ENCODE results near the gene WDR5.

Gene WDR5

DNA sequence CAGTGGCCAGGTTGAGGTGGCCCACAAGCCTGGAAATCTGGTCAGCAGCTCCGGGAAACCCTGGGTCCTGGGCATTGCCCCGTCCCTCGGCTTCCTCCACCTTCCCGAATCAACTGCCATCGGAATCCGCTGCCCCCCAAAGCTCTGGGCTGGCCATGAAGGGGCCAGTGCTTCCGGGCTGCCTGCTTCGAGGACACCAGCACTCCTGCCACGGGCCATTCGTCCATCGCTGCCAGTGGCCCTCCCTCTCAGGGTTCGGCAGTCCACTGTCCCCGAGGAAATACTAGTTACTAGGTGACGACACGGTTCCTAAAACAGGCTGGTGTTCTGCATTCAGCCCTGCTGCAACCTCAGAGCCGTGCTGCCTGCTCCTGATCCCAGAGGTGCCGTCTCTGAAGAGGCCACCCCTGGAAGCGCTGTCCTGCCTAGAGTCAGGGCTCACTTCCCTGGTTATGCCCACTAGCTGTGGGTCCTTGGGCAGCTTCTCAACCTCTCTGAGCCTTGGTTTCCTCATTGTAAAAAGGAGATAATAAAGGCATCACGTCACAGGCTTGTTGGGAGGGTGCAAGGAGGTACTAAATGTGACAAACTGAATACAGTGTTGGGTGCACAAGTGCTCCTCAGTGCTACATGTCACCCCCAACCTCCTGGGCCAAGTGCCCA, 3.5 kb upstream of the WDR5 start:
- no peak for DNase-seq

DNA sequence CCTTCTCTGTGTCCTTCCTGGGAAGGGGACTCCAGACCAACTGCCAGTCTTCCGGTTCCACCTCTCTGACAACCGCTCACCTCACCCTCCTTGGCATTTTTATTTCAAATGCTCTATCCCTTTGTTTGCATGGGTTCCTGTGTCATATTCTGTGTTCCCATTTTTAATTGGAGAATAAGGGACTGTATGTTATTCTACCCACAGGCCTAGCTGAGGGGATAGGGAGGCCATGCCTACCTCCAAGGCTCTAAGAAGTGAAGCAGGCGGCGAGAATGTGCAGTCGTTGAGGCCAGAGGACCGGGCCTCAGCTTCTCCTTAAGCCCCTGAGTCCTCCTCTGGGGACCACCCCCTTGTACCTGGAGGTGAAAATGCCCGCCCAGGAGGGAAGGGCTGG, 936 bp upstream of the WDR5 start:
- DNase-seq: peak; percentile 56

DNA sequence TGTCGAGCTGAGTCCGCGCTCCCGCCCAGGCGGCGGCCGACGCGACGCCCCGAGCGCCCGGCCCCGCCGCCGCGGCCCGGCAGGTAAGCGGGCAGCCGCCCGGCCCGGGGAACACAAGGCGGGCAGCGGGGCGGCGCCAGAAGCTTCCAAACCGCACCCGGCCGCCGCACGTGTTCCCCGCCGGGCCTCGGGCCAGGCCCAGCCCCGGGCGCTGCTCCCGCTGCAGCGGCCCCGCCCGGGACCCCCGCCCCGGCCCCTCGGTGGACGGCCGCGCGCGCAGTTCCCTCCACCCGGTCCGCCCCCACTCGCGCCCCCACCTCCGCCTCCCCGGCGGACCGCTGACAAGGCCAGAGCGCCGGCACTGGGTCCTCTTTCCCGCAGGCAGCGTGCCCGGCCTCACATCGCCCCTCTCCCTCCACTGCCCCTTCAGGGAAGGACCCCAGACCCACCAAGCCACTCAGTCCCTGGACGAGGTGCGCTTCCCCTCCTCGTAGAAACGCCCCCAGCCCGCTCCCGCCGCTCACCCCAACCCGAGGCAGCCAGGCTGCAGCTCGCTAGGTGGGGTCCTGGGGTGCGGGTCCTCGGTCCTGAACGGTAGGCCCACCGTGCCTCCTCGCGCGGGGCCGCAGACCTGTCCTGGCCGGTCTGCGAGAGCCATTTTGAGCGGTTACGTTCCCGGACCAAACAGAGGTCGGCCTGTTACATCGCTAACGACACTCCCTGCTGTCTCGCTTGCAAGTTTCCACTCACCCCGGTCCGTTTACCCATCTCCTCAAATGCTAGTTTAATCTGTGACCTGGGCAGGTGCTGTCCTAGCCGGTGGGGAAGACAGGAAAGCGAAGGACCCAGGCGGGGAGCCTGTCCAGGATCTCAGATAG, 475 bp downstream of the WDR5 start:
- no peak for DNase-seq

DNA sequence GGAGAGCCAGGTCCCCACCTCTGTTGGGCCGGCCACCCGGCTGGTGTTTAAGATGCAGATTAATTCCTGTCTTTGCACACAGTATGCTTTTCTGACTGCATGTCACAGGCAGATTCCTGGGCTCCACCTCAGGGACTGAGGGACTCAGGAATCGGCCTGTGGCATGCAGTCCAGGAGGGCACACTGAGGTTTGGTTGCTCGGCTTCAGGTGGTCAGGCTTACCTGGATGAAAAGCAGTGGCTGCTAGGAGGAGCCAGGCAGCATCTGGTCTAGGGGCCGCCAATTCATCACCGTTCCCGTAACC, 1.1 kb downstream of the WDR5 start:
- no peak for DNase-seq

DNA sequence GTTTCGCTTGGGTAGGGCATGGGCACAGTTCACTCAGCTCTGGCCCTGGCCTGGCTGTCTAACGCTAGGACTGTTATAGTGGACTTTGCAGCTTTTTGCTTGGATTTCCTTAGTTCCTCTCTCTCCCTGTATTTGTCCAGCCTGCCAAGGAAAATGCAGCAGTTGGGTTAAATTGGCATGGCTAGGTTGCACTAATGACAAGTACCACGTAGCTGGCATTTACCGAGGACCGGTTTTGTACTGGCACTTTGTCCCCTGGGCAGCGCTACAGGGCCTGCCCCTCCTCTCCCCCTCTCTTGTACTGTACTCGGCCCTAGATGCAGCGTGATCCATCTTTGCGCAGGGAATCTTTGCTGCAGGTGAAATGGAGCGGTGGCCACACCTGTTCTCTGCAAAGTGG, 2.4 kb downstream of the WDR5 start:
- DNase-seq: no peak

DNA sequence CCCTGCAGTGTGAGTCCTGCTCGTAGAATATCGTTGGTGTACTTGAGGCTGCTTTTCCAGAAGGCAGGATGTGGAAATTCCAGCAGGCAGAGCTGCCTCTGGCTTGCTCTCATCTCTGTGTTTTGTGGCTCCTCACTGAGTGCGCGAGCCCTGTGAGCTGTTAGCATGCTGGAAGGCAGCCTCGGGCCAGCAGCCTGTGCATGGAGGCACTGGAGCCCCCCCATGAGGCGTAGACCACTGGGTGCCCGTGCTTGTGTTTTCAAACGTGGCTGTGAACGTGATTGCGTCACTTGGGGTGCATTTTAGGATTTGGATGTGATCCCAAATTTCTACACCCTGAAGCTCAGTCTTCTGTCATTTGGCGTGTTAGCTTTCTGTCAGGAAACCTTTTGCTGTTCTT, 3.2 kb downstream of the WDR5 start:
- DNase-seq: no peak

DNA sequence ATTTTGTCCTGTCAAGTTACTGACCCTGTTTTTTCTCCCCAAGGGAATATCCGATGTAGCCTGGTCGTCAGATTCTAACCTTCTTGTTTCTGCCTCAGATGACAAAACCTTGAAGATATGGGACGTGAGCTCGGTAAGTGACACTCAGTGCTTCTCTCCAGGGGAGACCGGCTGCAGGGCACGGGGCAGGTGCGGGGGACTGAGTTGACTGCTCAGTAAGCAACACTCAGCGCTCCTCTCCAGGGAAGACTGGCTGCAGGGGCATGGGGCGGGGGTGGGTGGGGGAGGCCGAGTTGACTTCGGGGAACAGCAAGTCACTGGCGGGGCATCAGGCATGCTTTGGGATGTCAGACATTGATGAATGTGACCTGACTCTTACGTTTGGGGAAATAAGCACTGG, 6.0 kb downstream of the WDR5 start:
- DNase-seq: no peak

DNA sequence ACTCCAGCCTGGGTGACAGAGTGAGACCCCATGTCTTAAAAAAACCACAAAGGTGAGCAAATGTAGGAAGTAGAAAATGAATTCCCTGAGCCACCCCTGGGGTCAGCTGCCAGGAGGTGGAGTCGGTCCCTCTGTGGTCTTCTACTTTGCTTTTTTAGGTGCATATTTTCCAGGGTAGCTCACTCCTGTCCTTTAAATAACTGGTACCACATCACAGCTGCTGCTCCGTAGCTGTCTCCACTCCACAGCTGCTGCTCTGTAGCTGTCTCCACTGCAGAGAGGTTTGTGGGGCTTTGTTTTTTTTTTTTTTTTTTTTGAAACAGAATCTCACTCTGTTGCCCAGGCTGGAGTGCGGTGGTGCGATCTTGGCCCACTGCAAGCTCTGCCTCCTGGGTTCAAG, 8.9 kb downstream of the WDR5 start:
- DNase-seq: no peak

DNA sequence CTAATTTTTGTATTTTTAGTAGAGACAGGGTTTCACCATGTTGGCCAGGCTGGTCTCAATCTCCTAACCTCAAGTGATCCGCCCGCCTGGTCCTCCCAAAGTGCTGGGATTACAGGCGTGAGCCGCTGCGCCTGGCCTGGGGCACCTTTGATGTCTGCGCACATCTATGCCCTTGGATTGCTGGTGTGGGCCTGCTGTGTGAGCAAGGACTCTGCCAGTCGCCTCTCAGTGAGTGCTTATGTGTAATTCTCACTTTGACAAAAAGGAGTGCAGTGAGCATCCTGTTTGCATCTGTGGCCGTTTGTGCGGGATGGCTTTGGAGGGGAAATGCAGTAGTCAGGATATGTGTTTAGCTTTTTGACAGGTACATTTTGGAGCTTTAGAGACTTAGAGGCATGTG, 9.4 kb downstream of the WDR5 start:
- no peak for DNase-seq

DNA sequence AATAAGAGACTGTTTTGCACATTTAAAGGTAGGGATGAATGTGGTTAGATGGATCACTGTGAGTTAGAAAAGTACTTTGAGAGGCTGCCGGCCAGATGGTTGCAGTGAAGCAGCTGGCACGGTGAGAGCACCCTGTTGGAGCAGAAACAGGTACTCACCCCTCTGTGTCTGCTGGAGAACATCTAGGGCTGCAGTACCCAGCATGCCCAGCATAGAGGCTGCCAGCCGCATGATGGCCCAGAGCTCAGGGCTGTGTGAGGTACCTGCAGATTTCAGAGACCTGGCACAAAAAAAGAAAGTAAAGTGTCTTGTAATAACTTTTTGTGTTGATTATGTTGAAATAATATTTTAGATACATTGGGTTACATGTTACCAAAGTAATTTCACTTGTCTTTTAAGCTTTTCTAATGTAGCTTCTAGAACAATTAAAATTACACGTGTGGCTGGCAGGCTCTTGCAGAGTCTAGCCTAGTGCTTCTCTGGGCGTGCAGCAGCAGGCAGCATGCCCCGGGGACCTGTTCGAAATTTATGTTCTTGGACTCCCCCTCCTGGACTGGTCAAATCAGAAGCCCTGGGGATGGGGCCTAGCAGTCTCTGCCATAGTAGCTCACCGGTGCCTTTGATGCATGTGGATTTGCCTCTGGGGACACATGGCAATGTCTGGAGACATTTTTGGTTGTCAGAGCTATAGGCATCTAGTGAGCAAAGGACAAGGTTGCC, 11.1 kb downstream of the WDR5 start:
- DNase-seq: no peak

DNA sequence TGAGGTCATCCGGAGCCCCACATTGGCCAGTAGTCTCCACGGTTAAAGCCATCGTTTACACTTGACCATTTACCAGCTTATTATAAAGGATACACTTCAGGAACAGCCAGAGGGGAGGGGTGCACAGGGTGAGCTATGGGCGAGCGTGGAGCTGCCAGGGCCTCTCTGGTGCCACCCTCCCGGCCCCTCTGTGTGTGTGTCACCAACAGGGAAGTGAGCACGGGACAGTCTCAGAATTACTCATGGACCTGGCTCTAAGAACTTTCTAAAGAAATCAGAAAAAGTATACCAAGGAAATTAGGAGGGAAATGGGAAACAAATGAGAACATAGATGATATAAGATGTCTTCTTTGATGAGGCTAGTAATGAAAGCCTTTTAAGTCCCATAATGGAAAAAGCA, 13.5 kb downstream of the WDR5 start:
- DNase-seq: no peak

DNA sequence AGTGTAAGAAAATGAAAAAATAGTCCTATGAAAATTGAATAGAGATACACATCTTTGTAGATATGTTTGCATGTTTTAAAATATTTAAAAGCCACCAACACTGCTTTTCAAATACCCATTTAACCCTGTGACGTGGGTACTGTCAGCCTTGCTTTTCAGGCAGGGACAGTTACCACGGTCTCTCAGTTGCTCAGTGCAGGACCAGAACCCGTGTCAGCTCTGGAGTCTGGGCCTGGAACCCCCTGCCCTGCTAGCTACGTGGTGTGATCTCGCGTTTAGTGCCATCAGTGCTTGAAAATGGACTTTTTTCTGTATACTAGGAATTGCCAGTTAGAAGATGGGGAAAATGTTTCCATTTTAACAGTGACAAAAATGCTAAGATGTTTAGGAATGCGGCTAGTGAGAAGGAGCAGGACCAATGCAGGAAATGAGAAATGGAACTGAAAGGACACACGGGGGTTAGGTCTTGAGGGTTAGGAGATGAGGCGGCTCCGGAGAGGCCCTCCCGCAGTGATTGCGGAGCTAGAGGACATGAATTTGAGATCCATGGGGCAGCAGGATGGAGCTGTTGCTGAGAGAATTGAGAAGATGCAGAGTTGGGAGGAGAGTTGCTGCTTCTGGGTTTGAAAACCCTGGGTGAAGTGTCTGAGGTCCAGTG, 14.8 kb downstream of the WDR5 start:
- DNase-seq: no peak

DNA sequence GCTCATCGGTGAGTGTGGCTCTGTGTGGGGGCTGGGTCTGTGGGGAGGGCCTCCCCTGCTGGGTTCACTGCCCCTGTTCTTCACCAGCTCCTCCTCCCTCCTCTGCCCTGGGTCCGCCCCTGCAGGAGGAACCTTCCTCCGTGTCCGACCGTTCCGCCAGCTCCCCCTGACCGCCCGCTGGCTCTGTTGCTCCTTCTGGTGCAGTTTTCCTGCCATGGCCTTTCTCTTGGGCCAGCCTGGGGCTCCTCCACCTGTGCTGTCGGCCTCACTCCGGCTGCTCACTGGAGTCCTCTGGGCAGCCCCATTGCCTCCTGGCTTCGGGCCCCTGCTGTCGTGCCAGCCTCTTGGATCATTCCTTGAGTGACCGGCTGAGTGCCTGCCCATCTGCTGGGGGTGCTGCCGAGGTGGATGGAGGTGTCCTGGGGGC, 16.2 kb downstream of the WDR5 start:
- DNase-seq: no peak

DNA sequence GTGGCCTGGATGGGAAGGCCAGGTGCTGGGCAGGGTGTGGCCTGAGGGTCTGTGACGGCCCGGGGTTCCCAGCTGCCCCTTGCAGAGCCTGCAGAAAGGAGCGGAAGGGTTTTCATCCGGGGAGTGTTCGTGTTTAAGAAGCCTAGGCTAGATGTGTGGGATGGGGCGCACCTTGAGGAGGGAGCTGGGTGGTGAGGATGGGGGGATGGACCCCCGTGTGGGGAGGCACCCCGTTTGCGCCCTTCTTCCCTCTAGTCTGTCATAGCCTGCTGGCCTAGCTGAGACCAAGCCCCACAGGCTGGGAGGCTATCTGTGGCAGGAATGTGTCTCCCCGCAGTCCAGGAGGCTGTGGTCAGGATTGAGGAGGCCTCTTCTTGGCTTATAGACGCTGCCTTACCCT, 16.6 kb downstream of the WDR5 start:
- no peak for DNase-seq

DNA sequence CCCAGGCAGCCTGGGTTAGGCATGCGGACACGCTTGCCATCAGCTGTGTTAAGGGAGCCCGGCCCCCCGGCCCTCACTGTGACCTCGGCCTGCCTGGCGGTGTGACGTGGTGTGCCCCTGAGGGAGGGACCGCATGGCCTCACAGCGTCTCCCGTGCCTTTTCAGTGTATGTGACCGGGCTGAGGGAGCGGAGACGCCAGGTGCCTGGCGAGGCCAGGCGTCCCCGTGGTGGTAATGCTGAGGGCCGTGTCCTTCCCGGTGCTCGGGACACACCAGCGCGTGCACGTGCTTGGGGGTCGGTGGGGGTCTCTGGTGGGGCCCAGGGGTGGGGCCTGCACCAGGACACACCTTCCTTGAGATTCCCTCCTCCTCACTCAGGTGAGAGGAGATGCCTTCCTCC, 17.6 kb downstream of the WDR5 start:
- DNase-seq: no peak

DNA sequence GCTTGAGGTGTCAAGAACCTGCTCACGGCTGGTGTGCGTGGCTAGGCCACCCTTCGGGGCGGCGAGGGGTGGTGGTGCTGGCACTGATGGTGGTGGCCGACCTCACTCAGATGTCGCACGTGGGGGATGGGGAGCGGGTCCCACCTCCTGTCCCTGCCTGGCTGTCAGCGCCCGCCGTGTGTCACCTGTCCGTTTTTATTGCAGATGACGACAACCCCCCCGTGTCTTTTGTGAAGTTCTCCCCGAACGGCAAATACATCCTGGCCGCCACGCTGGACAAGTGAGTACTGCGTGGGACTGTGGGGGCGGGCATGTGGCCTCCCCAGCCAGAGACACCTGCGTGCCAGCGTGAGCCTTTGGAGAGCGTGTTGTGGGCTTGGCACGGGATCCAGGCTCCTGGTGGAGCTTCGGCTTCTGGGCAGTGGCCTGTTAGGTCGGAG, 18.4 kb downstream of the WDR5 start:
- no peak for DNase-seq

DNA sequence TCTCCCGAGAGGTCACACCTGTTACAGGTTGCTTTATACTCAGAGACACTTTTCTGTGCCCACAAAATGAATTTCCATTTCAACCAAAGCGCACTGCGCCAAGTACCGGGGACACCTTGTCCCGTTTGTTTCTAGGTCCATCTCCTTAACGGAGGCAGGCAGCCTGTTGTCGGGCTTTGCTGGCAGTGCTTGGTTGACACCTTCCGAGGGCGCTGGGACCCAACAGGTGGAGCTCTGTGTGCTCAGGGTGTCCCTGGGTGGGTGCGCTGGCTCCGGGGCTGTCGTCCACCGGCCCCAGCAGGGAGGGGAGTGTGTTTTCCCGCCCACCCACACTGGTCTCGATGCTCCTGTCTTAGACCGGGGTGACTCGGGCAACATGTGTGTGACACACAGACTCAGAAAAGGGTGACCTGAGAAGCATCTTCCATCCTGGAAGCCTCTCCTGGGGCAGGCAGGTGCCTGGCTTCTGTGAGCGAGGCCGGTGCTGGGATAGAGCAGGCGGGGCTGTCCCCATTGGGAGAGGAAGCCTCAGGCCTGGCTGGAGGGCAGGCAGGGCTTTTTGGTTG, 20.0 kb downstream of the WDR5 start:
- no peak for DNase-seq

DNA sequence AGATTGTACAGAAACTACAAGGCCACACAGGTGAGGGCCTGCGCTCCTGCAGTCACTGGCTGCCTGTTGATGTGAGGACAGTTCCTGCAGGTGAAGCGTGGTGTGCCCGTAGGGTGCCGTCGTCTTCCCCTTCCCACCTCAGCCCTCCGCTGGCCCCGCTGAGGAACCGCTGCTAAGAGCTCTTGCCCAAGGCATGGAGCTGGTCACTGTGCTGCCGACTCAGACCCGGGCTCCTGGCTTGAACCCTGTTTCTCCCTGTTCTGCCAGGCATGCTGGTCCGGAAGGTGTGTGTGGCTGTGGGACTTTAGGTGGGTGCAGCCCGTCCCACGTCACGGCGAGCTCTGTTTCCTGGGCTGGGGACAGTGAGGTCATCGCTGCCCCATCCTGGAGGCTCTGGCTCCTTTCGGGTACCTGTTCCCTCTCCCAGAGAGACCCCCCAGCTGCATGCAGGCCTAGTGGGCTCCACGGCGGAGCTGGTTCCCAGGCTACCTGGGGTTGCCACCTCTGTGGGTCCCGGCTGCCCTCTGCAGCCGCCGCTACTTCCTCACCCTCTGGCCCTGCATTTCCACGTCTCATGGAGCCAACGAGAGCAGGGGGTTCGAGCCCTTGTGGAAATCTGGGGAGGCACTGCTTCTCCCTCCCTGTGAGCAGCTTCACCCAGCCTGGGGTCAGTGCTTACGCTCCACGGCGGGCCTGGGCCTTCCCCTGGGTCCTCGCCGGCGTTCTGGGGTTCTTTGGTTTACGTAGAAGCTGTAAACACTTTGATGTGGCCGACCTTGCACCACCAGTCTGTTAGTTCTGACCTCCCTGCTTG, 20.9 kb downstream of the WDR5 start:
- no peak for DNase-seq

DNA sequence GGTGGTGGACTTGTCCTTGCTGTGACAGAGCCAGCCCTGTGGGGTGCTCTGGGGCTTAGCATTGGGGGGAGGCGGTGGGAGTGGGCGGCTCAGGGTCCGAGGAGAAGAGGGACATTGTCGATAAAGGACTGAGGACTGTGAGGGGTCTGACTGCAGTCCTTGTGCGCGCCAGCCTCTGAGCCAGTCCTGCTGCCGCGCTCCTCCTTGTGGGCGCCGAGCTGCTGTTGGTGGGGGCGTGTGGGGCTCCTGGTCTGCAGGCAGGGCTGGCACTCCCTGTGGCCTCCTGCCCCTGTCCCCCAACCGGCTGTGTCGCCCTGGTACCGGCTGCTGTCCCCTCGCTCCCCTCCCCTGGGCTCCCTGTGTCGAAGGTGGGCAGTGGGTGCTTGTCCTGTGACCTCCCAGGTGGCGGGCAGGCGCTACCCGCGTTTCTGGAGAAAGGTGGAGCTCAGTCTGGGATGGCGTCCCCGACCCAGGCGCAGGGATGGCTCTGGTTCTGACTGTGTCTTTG, 21.6 kb downstream of the WDR5 start:
- no peak for DNase-seq

DNA sequence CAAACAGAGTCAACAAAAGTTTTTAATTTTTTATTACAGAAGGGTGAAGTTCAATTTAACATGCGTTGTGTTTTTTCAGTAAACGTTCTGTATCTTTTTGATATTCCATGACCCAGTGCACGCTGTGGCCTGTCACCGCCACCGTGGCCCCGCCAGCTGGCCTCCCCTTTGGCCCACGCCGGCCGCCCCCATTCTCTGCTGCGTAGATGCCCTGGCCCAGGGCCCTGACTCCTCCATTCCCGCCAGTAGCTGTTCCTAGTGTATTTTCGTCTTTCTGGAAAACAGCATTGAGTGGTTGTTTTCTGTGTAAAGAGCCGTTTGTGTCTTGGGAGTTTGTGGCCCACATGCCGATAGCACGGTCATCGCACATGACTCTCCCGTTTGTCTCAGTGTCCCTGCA, 22.4 kb downstream of the WDR5 start:
- no peak for DNase-seq

DNA sequence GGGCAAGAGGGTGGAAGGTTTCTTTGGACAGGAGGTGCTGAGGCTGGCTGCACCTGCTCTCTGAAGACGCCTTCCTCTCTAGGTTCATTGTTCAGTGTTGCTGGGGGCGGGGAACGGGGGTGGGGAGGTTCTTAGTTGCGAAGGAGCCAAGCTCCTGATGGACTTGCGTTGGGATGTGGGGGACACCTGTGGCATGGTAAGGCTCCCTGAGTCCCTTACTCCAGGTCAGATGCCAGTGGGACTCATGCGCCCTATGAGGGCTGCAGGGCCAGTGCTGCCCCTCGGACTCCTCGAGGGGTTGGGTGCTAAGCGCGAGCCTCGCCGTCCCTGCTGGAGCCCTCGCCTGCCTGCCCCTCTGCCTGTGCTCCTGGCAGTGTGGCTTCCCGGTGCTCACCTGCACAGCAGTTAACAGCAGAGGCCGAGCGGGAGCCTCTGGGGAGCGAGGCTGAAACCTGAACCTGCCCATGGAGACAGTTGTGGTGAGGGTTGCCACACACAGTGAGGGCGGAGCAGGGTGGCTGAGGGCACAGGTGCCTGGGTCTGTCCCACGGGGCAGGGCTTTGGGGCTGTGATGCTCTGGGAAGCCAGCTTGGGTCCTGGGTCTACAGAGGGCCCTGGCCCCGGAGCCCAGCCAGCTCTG, 23.0 kb downstream of the WDR5 start:
- DNase-seq: peak; percentile 89
